GM21367 (cell line): ENCODE measurements around the gene RIPK1.
"Not testable (repeated sequence)": the region's sequence is repeated elsewhere in the genome, so short reads cannot be mapped to it uniquely, and the experiment has no call there.

Source experiments
- ATAC-seq: cut with Tn5 transposase; IDR thresholded peaks from one replicate; pipeline ENCODE4 v1.9.1; 2021; ENCODE audit not compliant: unreplicated experiment

RIPK1 gene

GRCh38 chr6:3068329-3069214 is at the start of gene RIPK1:
RIPK1 (plus strand) TSS chr6:3068494; CDS start chr6:3076824, 8,330 bp downstream.
- ATAC-seq = peak; percentile 75

- no peak for ATAC-seq
Measured at GRCh38 chr6:3019065-3019464, 49.2 kb upstream of the RIPK1 start.

GRCh38 chr6:3019749-3020320 is 48.5 kb upstream of the RIPK1 start:
- ATAC-seq = no peak

DNA sequence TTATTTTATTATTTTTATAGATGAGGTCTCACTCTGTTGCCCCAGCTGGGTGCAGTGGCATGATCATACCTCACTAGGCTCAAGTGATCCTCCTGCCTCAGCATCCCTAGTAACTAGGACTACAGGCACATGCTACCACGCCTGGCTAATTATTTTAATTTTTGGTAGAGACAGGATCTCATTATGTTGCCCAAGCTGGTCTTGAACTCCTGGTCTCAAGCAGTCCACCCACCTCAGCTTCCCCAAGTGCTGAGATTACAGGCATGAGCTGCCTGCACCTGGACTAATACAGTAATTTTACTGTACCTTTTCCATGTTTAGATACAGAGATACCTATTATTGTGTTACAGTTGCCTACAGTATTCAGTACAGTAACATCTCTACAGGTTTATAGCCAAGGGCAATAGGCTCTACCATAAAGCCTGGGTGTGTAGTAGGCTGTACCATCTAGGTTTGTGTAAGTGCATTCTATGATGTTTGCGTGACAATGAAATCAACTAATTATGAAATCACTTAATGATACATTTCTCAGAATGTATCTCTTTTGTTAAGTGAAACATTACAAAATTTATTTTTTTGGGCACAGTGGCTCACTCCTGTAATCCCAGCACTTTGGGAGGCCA is 47.2 kb upstream of the RIPK1 start:
- not testable (repeated sequence) for ATAC-seq

- ATAC-seq = no peak
Measured at GRCh38 chr6:3022765-3023662, 45.3 kb upstream of the RIPK1 start.

GRCh38 chr6:3023663-3024483 is 44.4 kb upstream of the RIPK1 start:
- ATAC-seq = peak; percentile 62

GRCh38 chr6:3026791-3027626 is 41.3 kb upstream of the RIPK1 start:
- peak; percentile 73 for ATAC-seq

- ATAC-seq = not testable (repeated sequence)
Measured at GRCh38 chr6:3028156-3028555, 40.1 kb upstream of the RIPK1 start.

DNA sequence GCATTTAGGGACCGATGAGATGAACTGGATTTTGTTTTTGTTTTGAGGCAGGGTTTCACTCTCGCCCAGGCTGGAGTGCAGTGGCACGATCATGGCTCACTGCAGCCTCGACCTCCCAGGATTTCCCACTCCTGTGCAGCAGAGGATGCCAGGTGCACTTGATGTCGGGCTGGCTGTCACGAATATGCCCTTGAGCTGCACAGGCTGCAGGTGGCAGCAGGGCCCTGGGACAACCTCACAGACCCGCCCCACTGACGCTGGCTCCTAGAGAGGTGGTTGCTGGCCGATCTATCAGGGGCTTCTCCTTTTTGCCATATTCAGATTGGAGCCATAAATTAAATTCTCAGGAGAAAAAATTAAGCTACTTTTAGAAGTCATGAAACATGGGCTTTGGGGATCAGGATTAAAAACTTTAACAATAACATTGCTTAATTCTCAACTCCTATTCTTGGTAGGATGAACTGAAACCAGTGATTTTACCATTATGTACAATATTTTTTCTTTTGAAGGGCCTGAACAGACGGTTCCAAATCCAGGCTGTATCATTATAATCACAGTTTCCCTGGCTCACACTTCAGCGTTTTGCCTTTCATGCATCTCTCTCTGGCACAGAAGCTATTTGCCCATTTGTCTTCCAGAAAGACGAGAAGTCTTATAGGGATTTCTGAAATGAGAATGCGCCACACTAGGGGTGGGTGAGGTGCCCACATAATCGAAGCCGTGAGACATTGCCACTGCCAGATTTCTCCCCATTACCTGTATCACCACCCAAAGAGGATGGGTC is 36.2 kb upstream of the RIPK1 start:
- ATAC-seq = no peak

DNA sequence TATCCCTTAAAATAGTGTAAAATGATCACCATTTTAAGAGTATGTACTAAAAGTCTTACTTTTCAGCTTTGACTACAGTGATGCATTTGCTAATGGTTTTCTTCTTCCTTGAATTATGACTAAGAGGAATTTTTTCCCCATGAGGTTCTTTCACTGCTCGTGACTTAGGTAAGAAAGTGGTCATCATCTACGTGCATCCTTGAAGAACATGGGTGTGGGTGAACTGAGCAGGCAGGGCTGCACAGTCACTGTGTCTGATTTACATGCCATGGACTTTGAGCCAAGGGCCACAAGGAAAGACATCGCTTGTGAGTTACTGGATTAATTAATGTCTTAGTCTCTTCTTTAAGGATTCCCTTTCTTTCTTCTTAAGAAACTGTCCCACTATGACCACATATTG is 35.3 kb upstream of the RIPK1 start:
- ATAC-seq = no peak

DNA sequence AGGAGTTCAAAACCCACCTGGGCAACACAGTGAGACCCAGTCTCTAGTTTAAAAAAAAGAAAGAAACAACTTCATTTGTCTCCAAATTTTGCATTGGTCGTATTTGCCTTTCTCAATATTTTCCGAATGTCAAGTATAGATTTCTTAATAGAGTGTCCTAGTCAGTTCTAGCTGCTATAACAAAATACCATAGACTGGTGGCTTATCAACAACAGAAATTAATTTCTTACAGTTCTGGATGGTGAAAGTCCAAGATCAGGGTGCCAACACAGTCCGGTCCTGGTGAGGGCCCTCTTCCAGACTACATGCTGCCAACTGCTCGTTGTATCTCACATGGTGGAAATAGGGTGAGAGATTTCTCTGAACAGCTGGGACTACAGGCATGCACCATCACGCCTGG is 34.6 kb upstream of the RIPK1 start:
- no peak for ATAC-seq

DNA sequence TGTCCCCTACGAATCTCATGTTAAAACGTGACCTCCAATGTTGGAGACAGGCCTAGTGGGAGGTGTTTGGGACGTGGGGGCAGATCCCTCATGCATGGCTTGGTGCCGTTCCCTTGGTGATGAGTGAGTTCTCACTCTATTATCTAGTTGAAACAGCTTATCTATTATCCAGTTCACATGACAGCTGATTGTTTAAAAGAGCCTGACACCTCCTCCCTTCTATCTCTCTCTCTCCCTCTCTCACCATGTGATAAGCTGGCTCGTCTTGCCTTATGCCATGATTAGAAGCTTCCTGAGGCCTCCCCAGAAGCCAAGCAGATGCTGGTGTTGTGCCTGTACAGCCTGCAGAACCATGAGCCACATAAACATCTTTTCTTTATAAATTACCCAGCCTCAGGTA is 32.9 kb upstream of the RIPK1 start:
- no peak for ATAC-seq

GRCh38 chr6:3036861-3037637 is 31.2 kb upstream of the RIPK1 start:
- ATAC-seq = no peak

DNA sequence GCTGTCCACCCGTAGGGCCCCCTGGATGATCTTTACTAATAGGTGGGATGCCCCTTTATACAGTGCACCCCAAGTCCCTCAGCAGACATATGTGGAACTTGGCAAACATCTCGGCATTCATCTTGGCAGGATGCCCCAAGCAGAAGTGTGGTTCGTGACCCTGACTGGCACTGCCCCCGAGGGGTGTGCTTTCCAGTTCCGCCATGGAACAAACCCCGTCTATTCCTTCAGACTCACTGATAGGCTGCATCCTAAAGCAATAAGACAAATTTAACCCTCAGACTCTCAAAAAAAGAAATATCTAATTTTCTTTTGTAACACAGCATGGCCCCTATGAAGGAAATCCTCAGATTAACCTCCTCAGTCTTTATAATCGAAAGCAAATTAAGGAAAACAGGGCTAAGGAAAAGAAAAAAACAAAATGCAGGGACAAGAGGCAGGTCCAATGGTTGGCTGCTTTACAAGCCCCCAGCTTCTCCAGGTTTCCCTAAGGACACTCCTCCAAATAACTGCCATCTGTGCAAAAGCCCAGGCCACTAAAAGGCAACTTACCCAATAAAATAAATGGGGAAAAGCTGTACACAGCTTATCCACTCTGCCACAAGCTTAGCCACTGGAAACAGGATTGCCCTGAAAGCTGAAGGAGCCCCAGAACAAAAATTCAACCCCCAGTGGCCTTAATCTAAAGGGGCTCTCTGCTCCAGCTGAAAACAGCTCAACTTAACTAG is 30.5 kb upstream of the RIPK1 start:
- ATAC-seq = no peak

DNA sequence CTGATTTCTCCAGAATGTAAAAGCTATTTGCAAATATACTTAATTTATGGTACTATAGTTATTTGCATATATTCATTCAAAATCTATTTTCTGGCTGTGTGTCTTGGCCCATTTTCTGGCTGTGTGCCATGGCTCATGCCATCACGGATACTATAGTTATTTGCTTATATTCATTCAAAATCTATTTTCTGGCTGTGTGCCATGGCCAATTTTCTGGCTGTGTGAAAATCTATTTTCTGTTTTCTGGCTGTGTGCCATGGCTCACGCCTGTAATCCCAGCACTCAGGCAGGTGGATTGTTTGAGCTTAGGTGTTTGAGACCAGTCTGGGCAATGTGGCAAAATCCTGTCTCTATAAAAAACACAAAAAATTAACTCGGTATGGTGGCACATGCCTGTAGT is 28.9 kb upstream of the RIPK1 start:
- no peak for ATAC-seq

GRCh38 chr6:3041147-3041546 is 27.1 kb upstream of the RIPK1 start:
- no peak for ATAC-seq

DNA sequence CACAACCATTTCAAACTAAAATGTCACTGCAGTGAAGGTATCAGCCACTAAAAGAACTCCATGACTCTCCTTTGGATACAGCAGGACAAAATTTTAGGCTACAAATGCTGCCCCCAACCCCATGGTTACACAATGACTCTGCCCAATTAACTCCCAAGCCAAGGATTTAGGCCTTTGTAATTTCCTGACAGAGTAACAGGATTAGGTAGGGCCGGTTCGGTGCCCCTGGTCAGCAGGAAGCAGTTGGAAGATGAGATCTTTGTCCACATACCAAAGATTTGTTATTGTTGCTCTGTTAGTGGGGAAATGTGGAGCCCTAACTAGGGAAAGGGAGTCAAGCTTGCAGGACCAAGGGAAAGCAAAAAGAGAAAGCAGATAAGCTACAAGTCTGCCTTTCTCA is 26.7 kb upstream of the RIPK1 start:
- ATAC-seq = no peak
